Germinal center (tissue), 1 donor: ENCODE data around the gene TP53TG3D.
"Not testable (repeated sequence)": the region's sequence is repeated elsewhere in the genome, so short reads cannot be mapped to it uniquely, and the experiment has no call there.

Source experiments
- DNase-seq: peaks from one replicate; pipeline ENCODE4 v3.0.0; 2012; ENCODE audit warnings: mixed read lengths, low spot score

TP53TG3D gene

GRCh38 chr16:32252986-32253385 is at the start of gene TP53TG3D:
TSS of gene TP53TG3D (plus strand) at chr16:32253286. CDS start at chr16:32253354, 68 bp downstream.
- DNase-seq = not testable (repeated sequence)

- not testable (repeated sequence) for DNase-seq
Measured at GRCh38 chr16:32253507-32253906, 421 bp downstream of the TP53TG3D start.

- DNase-seq = not testable (repeated sequence)
Measured at GRCh38 chr16:32261526-32261925, 8.4 kb downstream of the TP53TG3D start.

- DNase-seq = not testable (repeated sequence)
Measured at GRCh38 chr16:32263552-32263951, 10.5 kb downstream of the TP53TG3D start.

GRCh38 chr16:32281910-32282309 is 28.8 kb downstream of the TP53TG3D start:
- DNase-seq = not testable (repeated sequence)

GRCh38 chr16:32283024-32283423 is 29.9 kb downstream of the TP53TG3D start:
- not testable (repeated sequence) for DNase-seq

GRCh38 chr16:32283917-32284495 is 30.9 kb downstream of the TP53TG3D start:
- DNase-seq = not testable (repeated sequence)

GRCh38 chr16:32284800-32285796 is 32.0 kb downstream of the TP53TG3D start:
- DNase-seq = not testable (repeated sequence)

- not testable (repeated sequence) for DNase-seq
Measured at GRCh38 chr16:32286193-32286592, 33.1 kb downstream of the TP53TG3D start.

GRCh38 chr16:32287743-32288142 is 34.7 kb downstream of the TP53TG3D start:
- not testable (repeated sequence) for DNase-seq

GRCh38 chr16:32289197-32289596 is 36.1 kb downstream of the TP53TG3D start:
- DNase-seq = not testable (repeated sequence)

GRCh38 chr16:32302776-32303175 is 49.7 kb downstream of the TP53TG3D start:
- not testable (repeated sequence) for DNase-seq
